IPS DF 6.9 (cell line): ENCODE results near the gene SHPK.

ENCODE experiments used
- DNase-seq: peaks from one replicate; pipeline ENCODE4 v3.0.0-alpha.2; 2013; ENCODE audit warnings: low read depth, low spot score
- H3K27ac ChIP-seq: one replicate; pipeline ENCODE4 v1.5.1; 2013; ENCODE audit warnings: low read length, control low read depth
- H3K27me3 ChIP-seq: 2 replicates; pipeline ENCODE4 v1.6.1; 2013; ENCODE audit warnings: mild to moderate bottlenecking, low read length; ENCODE audit not compliant: control insufficient read depth, insufficient read depth
- H3K36me3 ChIP-seq: 2 replicates; pipeline ENCODE4 v1.6.1; 2013; ENCODE audit warnings: low read length; ENCODE audit not compliant: control insufficient read depth, insufficient read depth
- H3K4me1 ChIP-seq: 2 replicates; pipeline ENCODE4 v1.6.1; 2013; ENCODE audit warnings: low read length; ENCODE audit not compliant: control insufficient read depth, insufficient read depth
- H3K4me3 ChIP-seq: 2 replicates; pipeline ENCODE4 v1.5.1; 2013; ENCODE audit warnings: mild to moderate bottlenecking, low read length
- H3K9me3 ChIP-seq: 2 replicates; pipeline ENCODE4 v1.6.1; 2013; ENCODE audit warnings: low read length, inconsistent platforms; ENCODE audit not compliant: control insufficient read depth, insufficient read depth
- WGBS: extraction: QIAGEN DNeasy Blood & Tissue Kit; methylation state at CpG from one replicate; pipeline ENCODE4 v1.1.7; 2013; ENCODE audit warnings: mixed read lengths, missing lambda C conversion rate; ENCODE audit not compliant: insufficient read length, insufficient coverage; 5-methylcytosine and 5-hydroxymethylcytosine counted together

The SHPK gene

GRCh38 chr17:3645310-3645709 lies 9.3 kb upstream of the SHPK start:
- Histone ChIP-seq H3K4me1 (peaks cover 3% of the 10 kb centered on the region; the same call in 1 of the 2 replicates), H3K27ac (no peak overlapping the region), H3K4me3 (no peak overlapping the region), H3K36me3 (0 out of 2 replicates have a peak, but pooled peaks cover 2% of the 10 kb centered on the region), H3K9me3 (no peaks in the 10 kb centered on the region), H3K27me3 (no peaks in the 10 kb centered on the region)
- no peak for DNase-seq
- no CpG with 5 or more reads among the region's 5 CpGs for WGBS

DNA sequence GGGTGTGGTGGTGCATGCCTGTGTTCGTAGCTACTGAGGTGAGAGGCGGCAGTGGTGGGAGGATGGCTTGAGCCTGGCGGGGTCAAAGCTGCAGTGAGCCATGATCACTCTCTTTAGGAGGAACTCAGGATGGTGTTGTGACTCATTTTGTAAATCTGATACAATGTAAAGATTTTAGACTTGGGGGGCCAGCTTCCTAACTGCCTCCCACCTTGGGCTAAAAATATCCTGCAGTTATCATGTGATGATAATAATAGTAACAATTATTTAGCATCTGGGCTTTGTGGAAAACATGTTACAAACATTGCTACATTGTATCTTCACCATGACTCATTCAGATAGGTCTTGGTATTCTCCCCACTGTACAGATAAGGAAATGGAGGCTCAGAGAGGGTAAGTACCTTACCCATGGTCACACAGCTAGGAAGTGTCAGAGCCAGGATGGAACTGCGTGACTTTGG lies 7.9 kb upstream of the SHPK start:
- no CpG with 5 or more reads among the region's 4 CpGs for WGBS
- peaks cover 3% of the 10 kb centered on the region; the same call in 1 of the 2 replicates for H3K4me1 ChIP-seq
- H3K9me3 ChIP-seq = no peaks in the 10 kb centered on the region
- H3K4me3 ChIP-seq = no peak overlapping the region
- no peaks in the 10 kb centered on the region for H3K27me3 ChIP-seq
- H3K27ac ChIP-seq = no peak overlapping the region
- H3K36me3 ChIP-seq = 0 out of 2 replicates have a peak, but pooled peaks cover under 1% of the 10 kb centered on the region
- DNase-seq = no peak

GRCh38 chr17:3641717-3642486 lies 5.9 kb upstream of the SHPK start:
- H3K27me3 ChIP-seq = no peaks in the 10 kb centered on the region
- no peaks in the 10 kb centered on the region for H3K36me3 ChIP-seq
- no peaks in the 10 kb centered on the region for H3K9me3 ChIP-seq
- H3K27ac ChIP-seq = no peak overlapping the region
- H3K4me3 ChIP-seq = no peak overlapping the region
- no CpG with 5 or more reads among the region's 19 CpGs for WGBS
- no peak for DNase-seq
- peaks cover 3% of the 10 kb centered on the region; the same call in 1 of the 2 replicates for H3K4me1 ChIP-seq

DNA sequence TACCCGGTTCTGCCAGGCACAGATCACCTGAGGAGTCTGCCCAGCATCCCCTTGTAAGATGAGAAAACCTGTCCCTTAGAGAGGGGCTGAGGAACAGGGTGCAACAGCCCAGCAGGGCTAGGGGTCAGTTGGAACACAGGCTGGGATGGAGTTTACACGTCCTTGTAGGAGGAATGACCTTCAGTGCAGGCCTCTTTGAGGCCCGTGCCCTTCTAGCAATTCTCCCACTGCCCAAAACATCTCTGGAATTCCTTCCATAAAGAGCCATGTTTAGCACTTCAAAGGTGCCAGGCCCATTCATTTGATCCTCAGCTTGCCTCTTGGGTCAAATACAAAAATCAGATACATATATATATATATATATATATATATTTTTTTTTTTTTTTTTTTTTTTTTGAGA lies 5.0 kb upstream of the SHPK start:
- H3K4me3 ChIP-seq = no peak overlapping the region
- peaks cover 3% of the 10 kb centered on the region; the same call in 1 of the 2 replicates for H3K4me1 ChIP-seq
- no peaks in the 10 kb centered on the region for H3K36me3 ChIP-seq
- no peak overlapping the region for H3K27ac ChIP-seq
- no peaks in the 10 kb centered on the region for H3K27me3 ChIP-seq
- no peaks in the 10 kb centered on the region for H3K9me3 ChIP-seq
- DNase-seq = no peak
- WGBS = no CpG with 5 or more reads among the region's 3 CpGs

GRCh38 chr17:3639981-3640596 lies 4.0 kb upstream of the SHPK start:
- peaks cover 3% of the 10 kb centered on the region; the same call in 1 of the 2 replicates for H3K4me1 ChIP-seq
- H3K9me3 ChIP-seq = no peaks in the 10 kb centered on the region
- no peaks in the 10 kb centered on the region for H3K36me3 ChIP-seq
- no peak overlapping the region for H3K27ac ChIP-seq
- H3K4me3 ChIP-seq = no peak overlapping the region
- H3K27me3 ChIP-seq = no peaks in the 10 kb centered on the region
- no peak for DNase-seq
- no CpG with 5 or more reads among the region's 7 CpGs for WGBS

- no peaks in the 10 kb centered on the region for H3K9me3 ChIP-seq
- peak overlapping the region; percentile 84 for H3K4me3 ChIP-seq
- WGBS = no CpG with 5 or more reads among the region's 31 CpGs
- H3K4me1 ChIP-seq = peaks cover 3% of the 10 kb centered on the region; the same call in 1 of the 2 replicates
- 0 out of 2 replicates have a peak, but pooled peaks cover 2% of the 10 kb centered on the region for H3K36me3 ChIP-seq
- no peak overlapping the region for H3K27ac ChIP-seq
- DNase-seq = no peak
- no peaks in the 10 kb centered on the region for H3K27me3 ChIP-seq
Observed at GRCh38 chr17:3636908-3637373, 891 bp upstream of the SHPK start.

- DNase-seq = no peak
- no CpG with 5 or more reads among the region's 38 CpGs for WGBS
- H3K27ac ChIP-seq = no peak overlapping the region
Observed at GRCh38 chr17:3635474-3636153, 436 bp downstream of the SHPK start.

DNA sequence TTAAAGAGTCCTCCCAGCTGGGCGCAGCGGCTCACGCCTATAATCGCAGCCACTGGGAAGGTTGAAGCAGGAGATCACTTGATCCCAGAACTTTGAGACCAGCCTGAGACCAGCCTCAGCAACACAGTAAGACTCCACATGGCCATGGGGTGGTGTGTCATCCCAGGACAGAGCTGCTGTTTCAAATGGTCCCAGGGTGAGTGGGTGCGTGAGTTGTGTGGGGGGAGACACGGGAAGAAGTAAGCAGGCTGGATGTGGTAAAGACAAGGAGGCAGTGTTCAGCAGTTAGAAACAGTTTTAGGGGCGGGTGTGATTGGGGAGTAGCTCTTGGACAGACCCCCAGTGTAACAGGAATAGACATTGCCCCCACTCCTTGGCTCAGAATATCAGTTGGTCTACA lies 3.8 kb downstream of the SHPK start:
- Histone ChIP-seq H3K9me3 (no peaks in the 10 kb centered on the region), H3K36me3 (peaks cover 12% of the 10 kb centered on the region)
- WGBS = no CpG with 5 or more reads among the region's 7 CpGs

More at GRCh38 chr17:3635474-3636153, 436 bp downstream of the SHPK start:
- Histone ChIP-seq H3K9me3 (no peaks in the 10 kb centered on the region), H3K4me1 (no peaks in the 10 kb centered on the region), H3K27me3 (no peaks in the 10 kb centered on the region), H3K4me3 (peak overlapping the region; percentile 84), H3K36me3 (0 out of 2 replicates have a peak, but pooled peaks cover 2% of the 10 kb centered on the region)

GRCh38 chr17:3630781-3631180 lies 5.3 kb downstream of the SHPK start:
- H3K4me1 ChIP-seq = no peaks in the 10 kb centered on the region
- no peak overlapping the region for H3K4me3 ChIP-seq
- H3K27me3 ChIP-seq = no peaks in the 10 kb centered on the region
- H3K27ac ChIP-seq = no peak overlapping the region
- DNase-seq = no peak
- WGBS = no CpG with 5 or more reads among the region's 10 CpGs
- no peaks in the 10 kb centered on the region for H3K9me3 ChIP-seq
- peaks cover 12% of the 10 kb centered on the region for H3K36me3 ChIP-seq

More for the DNA sequence above, 3.8 kb downstream of the SHPK start:
- DNase-seq = no peak
- Histone ChIP-seq H3K27me3 (no peaks in the 10 kb centered on the region), H3K27ac (no peak overlapping the region), H3K4me1 (no peaks in the 10 kb centered on the region), H3K4me3 (no peak overlapping the region)

- peaks cover 27% of the 10 kb centered on the region for H3K36me3 ChIP-seq
- H3K27ac ChIP-seq = no peak overlapping the region
- H3K4me1 ChIP-seq = no peaks in the 10 kb centered on the region
- WGBS = no CpG with 5 or more reads among the region's 11 CpGs
- no peaks in the 10 kb centered on the region for H3K27me3 ChIP-seq
- DNase-seq = no peak
- H3K4me3 ChIP-seq = no peak overlapping the region
- no peaks in the 10 kb centered on the region for H3K9me3 ChIP-seq
Observed at GRCh38 chr17:3627769-3628167, 8.3 kb downstream of the SHPK start.
